Epithelial cell of esophagus (primary cell): Measurements from ENCODE around the gene SUB1.
"Not testable (repeated sequence)": the region's sequence is repeated elsewhere in the genome, so short reads cannot be mapped to it uniquely, and the experiment has no call there.

Source experiments
- DNase-seq: peaks from one replicate; pipeline ENCODE4 v3.0.0; 2010; ENCODE audit warnings: low read depth
- H3K4me3 ChIP-seq: 2 replicates; pipeline ENCODE4 v1.5.1; 2011; ENCODE audit warnings: mild to moderate bottlenecking, low read length, control low read depth
- CTCF ChIP-seq: IDR thresholded peaks from 2 replicates; pipeline ENCODE4 v1.5.1; 2011; ENCODE audit warnings: low read depth, mild to moderate bottlenecking, low read length, control low read depth, inconsistent platforms; ENCODE audit not compliant: insufficient read depth; ENCODE audit errors: missing control alignments

Gene SUB1

GRCh38 chr5:32585446-32586275, at the start of gene SUB1:
SUB1 (plus strand) TSS chr5:32585557; CDS start chr5:32588513, 2,956 bp downstream.
- H3K4me3 ChIP-seq = peak within 1 kb of the TSS; percentile 92
- peak; percentile 94 for DNase-seq
- no peak for TF ChIP-seq CTCF

GRCh38 chr5:32536246-32536645, 49.1 kb upstream of the SUB1 start:
- no peak for DNase-seq
- no peak for TF ChIP-seq CTCF
- no peak overlapping the region for H3K4me3 ChIP-seq

- H3K4me3 ChIP-seq = not testable (repeated sequence)
- DNase-seq = peak; percentile 82
These were observed 47.8 kb upstream of the SUB1 start for GRCh38 chr5:32537437-32538029.

GRCh38 chr5:32538031-32538547, 47.3 kb upstream of the SUB1 start:
- H3K4me3 ChIP-seq = no peak overlapping the region
- TF ChIP-seq CTCF = no peak
- no peak for DNase-seq

- TF ChIP-seq CTCF = no peak
- no peak for DNase-seq
- no peak overlapping the region for H3K4me3 ChIP-seq
These were observed 45.1 kb upstream of the SUB1 start for GRCh38 chr5:32539981-32540845.

- H3K4me3 ChIP-seq = no peak overlapping the region
- no peak for TF ChIP-seq CTCF
- no peak for DNase-seq
These were observed 44.1 kb upstream of the SUB1 start for GRCh38 chr5:32541241-32541640.
